HFF-Myc (cell line): ENCODE measurements around the gene SPRYD3.
A peak's percentile ranks its signal among the peaks of the same experiment; 100 is the strongest.
"Not testable (repeated sequence)": the region's sequence is repeated elsewhere in the genome, so short reads cannot be mapped to it uniquely, and the experiment has no call there.

ENCODE experiments used
- DNase-seq: peaks from one replicate; pipeline ENCODE4 v3.0.0-alpha.2; 2011; ENCODE audit warnings: low read depth; ENCODE audit errors: extremely low read depth
- H3K4me3 ChIP-seq: replicated peaks from 2 replicates; pipeline ENCODE4 v1.5.1; 2011; ENCODE audit warnings: low read depth, mild to moderate bottlenecking, control low read depth, low read length
- TF ChIP-seq, protein P1 (sequence below): IDR thresholded peaks from 2 replicates; pipeline ENCODE4 v1.5.1; 2012; ENCODE audit warnings: mild to moderate bottlenecking, low read depth, low read length, control low read depth; ENCODE audit errors: missing control alignments

Gene SPRYD3

DNA sequence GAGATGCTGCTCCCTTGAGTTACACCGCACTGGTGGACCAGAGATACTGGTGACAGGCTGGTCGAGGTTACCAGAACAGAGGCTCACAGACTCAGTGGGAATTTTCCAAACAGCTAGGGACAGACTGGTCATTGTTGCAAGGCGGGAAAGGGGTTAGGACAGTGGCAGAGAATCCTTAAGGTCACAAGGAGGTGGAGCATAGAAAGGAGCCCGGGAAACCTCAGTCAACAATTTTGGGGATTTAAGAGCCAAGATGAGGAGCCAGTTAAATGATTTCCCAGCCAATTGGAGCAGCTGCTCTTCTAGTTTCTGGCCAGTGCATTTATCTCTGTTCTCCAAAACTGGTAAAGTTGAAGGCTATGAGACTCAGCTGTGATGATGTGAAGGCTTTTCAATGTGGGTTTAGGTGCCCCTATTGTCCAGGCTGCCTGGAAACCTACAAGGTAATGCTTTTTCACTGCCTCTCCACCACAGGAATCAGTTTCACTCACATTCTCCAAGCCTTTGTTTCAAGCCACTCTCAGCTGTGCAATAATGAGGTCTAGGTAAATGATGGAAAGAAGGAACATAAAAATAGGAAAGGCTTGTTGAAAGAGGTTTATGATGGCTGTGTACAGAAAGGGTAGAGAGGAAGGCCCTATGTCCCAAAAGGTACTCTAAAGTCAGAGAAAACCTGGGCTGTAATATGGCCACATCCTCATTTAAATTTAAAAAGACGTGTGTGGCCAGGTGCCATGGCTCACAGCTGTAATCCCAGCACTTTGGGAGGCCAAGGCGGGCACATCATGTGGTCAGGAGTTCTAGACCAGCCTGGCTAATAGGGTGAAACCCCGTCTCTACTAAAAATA lies 36.4 kb downstream of the SPRYD3 start:
- no peak overlapping the region for H3K4me3 ChIP-seq
- TF ChIP-seq, protein P1, sequence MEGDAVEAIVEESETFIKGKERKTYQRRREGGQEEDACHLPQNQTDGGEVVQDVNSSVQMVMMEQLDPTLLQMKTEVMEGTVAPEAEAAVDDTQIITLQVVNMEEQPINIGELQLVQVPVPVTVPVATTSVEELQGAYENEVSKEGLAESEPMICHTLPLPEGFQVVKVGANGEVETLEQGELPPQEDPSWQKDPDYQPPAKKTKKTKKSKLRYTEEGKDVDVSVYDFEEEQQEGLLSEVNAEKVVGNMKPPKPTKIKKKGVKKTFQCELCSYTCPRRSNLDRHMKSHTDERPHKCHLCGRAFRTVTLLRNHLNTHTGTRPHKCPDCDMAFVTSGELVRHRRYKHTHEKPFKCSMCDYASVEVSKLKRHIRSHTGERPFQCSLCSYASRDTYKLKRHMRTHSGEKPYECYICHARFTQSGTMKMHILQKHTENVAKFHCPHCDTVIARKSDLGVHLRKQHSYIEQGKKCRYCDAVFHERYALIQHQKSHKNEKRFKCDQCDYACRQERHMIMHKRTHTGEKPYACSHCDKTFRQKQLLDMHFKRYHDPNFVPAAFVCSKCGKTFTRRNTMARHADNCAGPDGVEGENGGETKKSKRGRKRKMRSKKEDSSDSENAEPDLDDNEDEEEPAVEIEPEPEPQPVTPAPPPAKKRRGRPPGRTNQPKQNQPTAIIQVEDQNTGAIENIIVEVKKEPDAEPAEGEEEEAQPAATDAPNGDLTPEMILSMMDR, result no peak
- DNase-seq, result no peak

DNA sequence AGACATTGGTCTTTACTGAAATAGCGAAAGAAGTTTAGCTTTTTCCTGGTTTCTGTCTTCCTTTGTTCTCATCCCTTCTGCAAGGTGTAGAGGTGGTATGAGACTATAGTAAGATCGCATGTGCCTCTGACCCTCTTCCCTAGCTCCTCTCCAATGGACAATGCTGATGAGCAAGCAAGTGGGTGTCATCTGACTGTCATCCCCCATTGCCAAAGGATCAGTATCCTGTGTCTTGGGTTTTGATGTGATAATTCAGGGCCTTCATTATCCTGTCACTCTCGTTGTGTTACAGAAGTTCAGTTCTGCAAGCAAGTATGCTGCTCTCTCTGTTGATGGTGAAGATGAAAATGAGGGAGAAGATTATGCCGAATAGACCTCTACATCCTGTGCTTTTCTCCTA lies 39.3 kb downstream of the SPRYD3 start:
- H3K4me3 ChIP-seq, result no peak overlapping the region
- TF ChIP-seq, protein P1, result no peak

GRCh38 chr12:53036802-53037201 lies 42.4 kb downstream of the SPRYD3 start:
- H3K4me3 ChIP-seq, result no peak overlapping the region
- TF ChIP-seq, protein P1, result no peak
- DNase-seq, result no peak

More for the DNA sequence above, 39.3 kb downstream of the SPRYD3 start:
- no peak for DNase-seq

DNA sequence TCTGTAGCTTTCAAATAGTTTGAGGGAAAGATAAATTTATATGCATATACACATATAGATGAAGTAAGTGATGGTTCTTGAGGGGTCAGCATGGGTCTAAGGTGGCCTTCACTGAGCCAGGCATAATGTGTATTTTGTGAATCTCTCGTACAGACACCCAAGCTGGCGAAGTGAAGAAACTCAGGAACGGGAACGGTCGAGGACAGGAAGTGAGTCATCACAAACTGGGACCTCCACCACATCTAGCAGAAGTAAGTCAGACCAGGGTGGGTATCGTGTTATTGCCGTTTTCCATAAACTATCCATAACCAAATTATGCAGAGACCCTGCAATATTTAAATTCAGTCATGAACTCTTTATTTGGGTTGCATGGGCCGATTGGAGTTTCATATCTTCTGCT lies 44.7 kb downstream of the SPRYD3 start:
- no peak overlapping the region for H3K4me3 ChIP-seq
- no peak for DNase-seq

GRCh38 chr12:53033832-53034231 lies 45.4 kb downstream of the SPRYD3 start:
- not testable (repeated sequence) for DNase-seq, H3K4me3 ChIP-seq

More for the DNA sequence above, 44.7 kb downstream of the SPRYD3 start:
- TF ChIP-seq, protein P1, result no peak

DNA sequence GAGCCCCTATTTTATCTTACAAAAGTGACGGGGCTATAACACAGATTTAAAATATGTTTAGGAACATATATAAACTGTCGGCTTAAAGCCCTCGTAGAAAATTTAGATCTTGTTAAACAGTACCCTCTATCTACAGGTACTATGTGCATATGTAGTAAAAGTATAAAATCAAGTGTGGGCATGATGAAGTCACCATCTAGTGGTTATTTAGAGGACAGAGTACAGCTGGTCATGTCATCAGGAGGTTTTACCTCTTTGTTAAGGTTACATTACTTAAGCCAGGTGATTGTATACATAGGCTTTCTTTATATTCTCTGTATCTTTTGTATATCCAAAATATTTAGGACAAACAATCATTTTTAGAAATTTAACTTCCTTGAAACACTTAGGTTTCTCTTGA lies 47.6 kb downstream of the SPRYD3 start:
- TF ChIP-seq, protein P1, result no peak
- no peak overlapping the region for H3K4me3 ChIP-seq
- no peak for DNase-seq

- not testable (repeated sequence) for H3K4me3 ChIP-seq, DNase-seq
Measured at GRCh38 chr12:53027014-53027413, 52.2 kb downstream of the SPRYD3 start.

DNA sequence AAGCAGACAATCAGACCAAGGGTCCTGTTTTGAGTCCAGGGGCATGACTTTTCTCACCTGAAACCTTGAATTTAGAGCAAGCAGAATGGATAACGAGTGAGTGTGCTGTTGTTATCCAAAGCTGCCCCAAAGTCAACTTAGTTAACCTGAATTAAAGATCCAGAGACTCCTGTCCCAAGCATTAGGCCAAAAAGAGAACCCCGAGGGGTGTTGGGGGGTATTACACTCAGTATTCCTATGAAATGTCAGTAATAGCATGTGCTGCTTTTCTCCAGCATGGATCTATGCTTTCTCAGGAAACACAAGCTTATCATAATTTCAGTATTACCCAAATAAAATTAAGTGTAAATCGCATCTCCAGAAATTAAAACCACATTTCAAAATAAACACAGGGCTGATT lies 53.9 kb downstream of the SPRYD3 start:
- no peak overlapping the region for H3K4me3 ChIP-seq
- no peak for DNase-seq
- TF ChIP-seq, protein P1, result peak; percentile 2
